ENCODE results near the gene COP1.

GRCh38 chr1:176119549-176119948 is 87.5 kb downstream of the COP1 start:
- TF ChIP-seq FOXP2 (optimal IDR thresholded peaks at IDR 0.05; ENCODE audit: control extremely low read depth, extremely low read length, insufficient read depth) (no peak), EZH2 (IDR thresholded peaks at IDR 0.05) (no peak), POLR2AphosphoS5 (IDR thresholded peaks at IDR 0.05; ENCODE audit: borderline replicate concordance, low read depth, low read length) (no peak)

All from SK-N-MC (cell line).